ENCODE measurements around the gene GMCL2. TPM values are rescaled to one million over a fixed set of nuclear protein-coding genes. Genes with fewer than 3 reads are reported as not detected.

Gene GMCL2
- total RNA-seq, 1 donor from 2014 or later, result not detected

GRCh38 chr5:178212241-178213002 lies 25.3 kb upstream of the GMCL2 start:
- Mint-ChIP-seq H3K4me3 (ENCODE audit: low read depth) (no peak overlapping the region), H3K27me3 (no peaks in the 10 kb centered on the region), H3K36me3 (ENCODE audit: insufficient read depth) (peaks cover 27% of the 10 kb centered on the region), H3K4me1 (ENCODE audit: low read depth) (peaks cover 4% of the 10 kb centered on the region), H3K9me3 (ENCODE audit: low read depth) (no peaks in the 10 kb centered on the region), H3K27ac (peak overlapping the region; percentile 45)
- no peak for DNase-seq (ENCODE audit: low spot score, unreplicated experiment)
- TF ChIP-seq, protein P1, sequence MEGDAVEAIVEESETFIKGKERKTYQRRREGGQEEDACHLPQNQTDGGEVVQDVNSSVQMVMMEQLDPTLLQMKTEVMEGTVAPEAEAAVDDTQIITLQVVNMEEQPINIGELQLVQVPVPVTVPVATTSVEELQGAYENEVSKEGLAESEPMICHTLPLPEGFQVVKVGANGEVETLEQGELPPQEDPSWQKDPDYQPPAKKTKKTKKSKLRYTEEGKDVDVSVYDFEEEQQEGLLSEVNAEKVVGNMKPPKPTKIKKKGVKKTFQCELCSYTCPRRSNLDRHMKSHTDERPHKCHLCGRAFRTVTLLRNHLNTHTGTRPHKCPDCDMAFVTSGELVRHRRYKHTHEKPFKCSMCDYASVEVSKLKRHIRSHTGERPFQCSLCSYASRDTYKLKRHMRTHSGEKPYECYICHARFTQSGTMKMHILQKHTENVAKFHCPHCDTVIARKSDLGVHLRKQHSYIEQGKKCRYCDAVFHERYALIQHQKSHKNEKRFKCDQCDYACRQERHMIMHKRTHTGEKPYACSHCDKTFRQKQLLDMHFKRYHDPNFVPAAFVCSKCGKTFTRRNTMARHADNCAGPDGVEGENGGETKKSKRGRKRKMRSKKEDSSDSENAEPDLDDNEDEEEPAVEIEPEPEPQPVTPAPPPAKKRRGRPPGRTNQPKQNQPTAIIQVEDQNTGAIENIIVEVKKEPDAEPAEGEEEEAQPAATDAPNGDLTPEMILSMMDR (IDR thresholded peaks at IDR 0.05; ENCODE audit: unreplicated experiment), result no peak

GRCh38 chr5:178211095-178212048 lies 24.2 kb upstream of the GMCL2 start:
- peaks cover 11% of the 10 kb centered on the region for H3K4me1 Mint-ChIP-seq (ENCODE audit: low read depth)
- no peak for DNase-seq (ENCODE audit: low spot score, unreplicated experiment)
- H3K36me3 Mint-ChIP-seq (ENCODE audit: insufficient read depth), result peaks cover 29% of the 10 kb centered on the region
- no peaks in the 10 kb centered on the region for H3K9me3 Mint-ChIP-seq (ENCODE audit: low read depth)
- TF ChIP-seq, protein P1 (IDR thresholded peaks at IDR 0.05; ENCODE audit: unreplicated experiment), result no peak
- no peaks in the 10 kb centered on the region for H3K27me3 Mint-ChIP-seq
- H3K27ac Mint-ChIP-seq, result peak overlapping the region; percentile 62
- H3K4me3 Mint-ChIP-seq (ENCODE audit: low read depth), result no peak overlapping the region

DNA sequence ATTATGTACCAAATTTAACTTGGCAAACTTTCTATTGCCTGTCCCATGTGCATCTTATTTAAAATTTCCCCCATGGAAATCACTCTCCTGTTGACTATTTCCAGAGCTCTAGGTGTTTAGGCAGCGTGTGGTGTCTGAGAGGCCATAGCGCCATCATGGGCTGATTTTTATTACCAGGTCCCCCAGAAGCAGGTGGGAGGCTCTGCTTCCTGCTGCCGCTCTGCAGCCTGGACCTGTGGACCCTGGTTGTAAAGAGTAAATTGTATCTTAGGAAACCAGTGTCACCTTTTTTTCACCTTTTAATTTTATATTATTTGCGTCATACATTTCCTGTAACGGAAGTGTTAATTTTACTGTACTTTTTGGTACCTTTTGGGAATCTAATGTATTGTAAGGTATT lies 23.5 kb upstream of the GMCL2 start:
- H3K4me3 Mint-ChIP-seq (ENCODE audit: low read depth), result no peak overlapping the region
- H3K36me3 Mint-ChIP-seq (ENCODE audit: insufficient read depth), result peaks cover 32% of the 10 kb centered on the region

DNA sequence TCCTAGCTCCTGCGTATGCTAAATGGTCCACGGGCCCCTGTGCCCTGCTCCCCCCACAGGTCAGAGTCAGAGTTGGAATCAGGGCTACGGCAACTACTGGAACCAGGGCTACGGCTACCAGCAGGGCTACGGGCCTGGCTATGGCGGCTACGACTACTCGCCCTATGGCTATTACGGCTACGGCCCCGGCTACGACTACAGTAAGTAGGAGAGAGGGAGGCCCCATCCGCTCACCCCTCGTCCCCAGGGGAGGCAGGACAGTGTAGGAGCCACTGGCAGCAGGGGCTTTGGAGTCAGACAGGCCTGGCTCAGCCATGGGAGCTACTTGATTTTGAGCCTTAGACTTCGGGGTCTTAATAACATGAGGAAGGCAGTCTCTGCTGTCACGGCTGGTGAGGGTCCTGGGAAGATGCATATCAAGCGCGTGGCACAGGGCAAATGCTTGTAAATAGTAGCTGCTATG lies 22.9 kb upstream of the GMCL2 start:
- Mint-ChIP-seq H3K27me3 (no peaks in the 10 kb centered on the region), H3K36me3 (ENCODE audit: insufficient read depth) (peaks cover 34% of the 10 kb centered on the region), H3K27ac (peak overlapping the region; percentile 71), H3K4me1 (ENCODE audit: low read depth) (peaks cover 18% of the 10 kb centered on the region), H3K4me3 (ENCODE audit: low read depth) (no peak overlapping the region), H3K9me3 (ENCODE audit: low read depth) (no peaks in the 10 kb centered on the region)
- no peak for DNase-seq (ENCODE audit: low spot score, unreplicated experiment)
- TF ChIP-seq, protein P1 (IDR thresholded peaks at IDR 0.05; ENCODE audit: unreplicated experiment), result no peak

More for the DNA sequence above, 23.5 kb upstream of the GMCL2 start:
- TF ChIP-seq, protein P1 (IDR thresholded peaks at IDR 0.05; ENCODE audit: unreplicated experiment), result no peak
- Mint-ChIP-seq H3K27me3 (no peaks in the 10 kb centered on the region), H3K4me1 (ENCODE audit: low read depth) (peaks cover 18% of the 10 kb centered on the region), H3K9me3 (ENCODE audit: low read depth) (no peaks in the 10 kb centered on the region), H3K27ac (peak overlapping the region; percentile 71)
- DNase-seq (ENCODE audit: low spot score, unreplicated experiment), result no peak
